ENCODE measurements around the gene CDC20B.

Gene CDC20B

DNA sequence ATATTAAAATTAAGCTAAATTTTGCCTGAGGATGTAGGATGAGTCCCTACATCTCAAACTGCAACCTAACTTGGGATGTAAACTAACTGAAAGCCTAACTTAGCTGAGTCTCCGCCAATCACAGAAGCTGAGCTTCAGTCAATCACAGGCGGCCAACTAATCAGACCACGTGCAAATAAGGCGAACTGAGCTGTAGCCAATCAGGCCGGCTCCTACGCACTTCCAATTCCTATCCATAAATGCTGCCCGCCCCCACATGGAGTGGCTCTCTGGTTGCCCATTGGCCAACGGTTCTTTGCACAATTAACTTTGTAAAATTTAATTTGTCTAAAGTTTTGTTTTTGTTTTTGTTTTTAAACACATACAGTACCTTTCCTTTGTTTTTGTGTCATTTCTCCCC is 26.9 kb downstream of the CDC20B start:
- no peak overlapping the region for H3K9ac ChIP-seq (ENCODE audit: low read length)
- no peak overlapping the region for H2AFZ ChIP-seq (ENCODE audit: low read length)
- no peak overlapping the region for H3K4me2 ChIP-seq (ENCODE audit: low read length)
- no peaks in the 10 kb centered on the region for H3K9me2 ChIP-seq (ENCODE audit: low read depth, low read length)
- no peaks in the 10 kb centered on the region for H3F3A ChIP-seq (ENCODE audit: insufficient read depth, low read length)
- H3K79me2 ChIP-seq (ENCODE audit: insufficient read depth, low read length) = no peaks in the 10 kb centered on the region
- no peaks in the 10 kb centered on the region for H3K4me1 ChIP-seq (ENCODE audit: insufficient read depth, low read length, severe bottlenecking)
- TF ChIP-seq, protein P1, sequence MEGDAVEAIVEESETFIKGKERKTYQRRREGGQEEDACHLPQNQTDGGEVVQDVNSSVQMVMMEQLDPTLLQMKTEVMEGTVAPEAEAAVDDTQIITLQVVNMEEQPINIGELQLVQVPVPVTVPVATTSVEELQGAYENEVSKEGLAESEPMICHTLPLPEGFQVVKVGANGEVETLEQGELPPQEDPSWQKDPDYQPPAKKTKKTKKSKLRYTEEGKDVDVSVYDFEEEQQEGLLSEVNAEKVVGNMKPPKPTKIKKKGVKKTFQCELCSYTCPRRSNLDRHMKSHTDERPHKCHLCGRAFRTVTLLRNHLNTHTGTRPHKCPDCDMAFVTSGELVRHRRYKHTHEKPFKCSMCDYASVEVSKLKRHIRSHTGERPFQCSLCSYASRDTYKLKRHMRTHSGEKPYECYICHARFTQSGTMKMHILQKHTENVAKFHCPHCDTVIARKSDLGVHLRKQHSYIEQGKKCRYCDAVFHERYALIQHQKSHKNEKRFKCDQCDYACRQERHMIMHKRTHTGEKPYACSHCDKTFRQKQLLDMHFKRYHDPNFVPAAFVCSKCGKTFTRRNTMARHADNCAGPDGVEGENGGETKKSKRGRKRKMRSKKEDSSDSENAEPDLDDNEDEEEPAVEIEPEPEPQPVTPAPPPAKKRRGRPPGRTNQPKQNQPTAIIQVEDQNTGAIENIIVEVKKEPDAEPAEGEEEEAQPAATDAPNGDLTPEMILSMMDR (IDR thresholded peaks at IDR 0.05; ENCODE audit: low read length) = no peak
- TF ChIP-seq EZH2 (IDR thresholded peaks at IDR 0.05; ENCODE audit: borderline replicate concordance, low read length) = no peak
- no peaks in the 10 kb centered on the region for H4K20me1 ChIP-seq (ENCODE audit: insufficient read depth, low read length)
- H3K9me3 ChIP-seq (ENCODE audit: low read length) = no peaks in the 10 kb centered on the region
- no peaks in the 10 kb centered on the region for H3K36me3 ChIP-seq (ENCODE audit: insufficient read depth, low read length)
- no peak overlapping the region for H3K4me3 ChIP-seq (ENCODE audit: low read depth, low read length, poor library complexity, severe bottlenecking)
- no peaks in the 10 kb centered on the region for H3K27me3 ChIP-seq (ENCODE audit: insufficient read depth, low read length)
- H3K27ac ChIP-seq (ENCODE audit: low read depth, low read length, poor library complexity, severe bottlenecking) = no peak overlapping the region

- Histone ChIP-seq H2AFZ (ENCODE audit: low read length) (no peak overlapping the region), H3K9ac (ENCODE audit: low read length) (no peak overlapping the region), H3F3A (ENCODE audit: insufficient read depth, low read length) (no peaks in the 10 kb centered on the region), H3K4me2 (ENCODE audit: low read length) (no peak overlapping the region), H3K4me3 (ENCODE audit: low read depth, low read length, poor library complexity, severe bottlenecking) (no peak overlapping the region), H3K27ac (ENCODE audit: low read depth, low read length, poor library complexity, severe bottlenecking) (no peak overlapping the region), H3K79me2 (ENCODE audit: insufficient read depth, low read length) (no peaks in the 10 kb centered on the region), H3K9me3 (ENCODE audit: low read length) (no peaks in the 10 kb centered on the region), H4K20me1 (ENCODE audit: insufficient read depth, low read length) (no peaks in the 10 kb centered on the region), H3K27me3 (ENCODE audit: insufficient read depth, low read length) (no peaks in the 10 kb centered on the region), H3K36me3 (ENCODE audit: insufficient read depth, low read length) (no peaks in the 10 kb centered on the region), H3K9me2 (ENCODE audit: low read depth, low read length) (no peaks in the 10 kb centered on the region), H3K4me1 (ENCODE audit: insufficient read depth, low read length, severe bottlenecking) (no peaks in the 10 kb centered on the region)
- TF ChIP-seq, protein P1 (IDR thresholded peaks at IDR 0.05; ENCODE audit: low read length) = no peak
- no peak for TF ChIP-seq EZH2 (IDR thresholded peaks at IDR 0.05; ENCODE audit: borderline replicate concordance, low read length)
These were observed 29.4 kb downstream of the CDC20B start for GRCh38 chr5:55143624-55144023.

DNA sequence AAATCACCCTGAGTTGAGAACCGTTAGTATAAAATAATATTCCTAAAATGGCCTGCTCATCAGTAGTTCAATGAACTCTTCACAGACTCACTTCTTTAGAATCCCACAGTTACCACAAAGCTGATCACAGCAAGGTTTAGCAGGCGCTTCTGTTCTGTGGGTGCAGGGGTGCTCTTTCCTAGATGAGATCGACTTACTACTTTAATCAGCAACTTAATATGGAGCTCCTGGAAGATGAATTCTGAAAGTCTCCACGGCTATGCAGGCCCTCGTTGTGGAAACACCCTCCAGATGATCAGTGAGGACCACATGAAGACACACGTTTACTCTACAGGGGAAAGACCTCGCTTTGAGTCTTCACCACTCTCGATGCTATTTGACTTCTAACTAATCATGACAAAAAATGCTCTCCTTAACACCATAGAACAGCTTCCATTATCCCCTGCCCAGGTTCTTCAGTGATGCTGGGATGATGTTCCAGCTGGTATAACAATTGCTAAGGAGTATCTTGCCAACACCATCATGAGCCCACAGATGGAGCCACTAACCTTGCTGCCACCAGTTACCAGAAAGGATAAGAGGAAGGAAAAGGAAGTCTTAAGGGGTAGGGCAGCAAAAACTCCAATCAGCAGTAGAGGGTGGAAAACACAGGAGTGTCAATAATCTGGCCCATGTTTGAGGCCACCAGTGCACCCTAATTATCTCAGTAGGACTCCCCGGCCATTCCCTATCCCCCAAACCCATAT is 30.9 kb downstream of the CDC20B start:
- H3F3A ChIP-seq (ENCODE audit: insufficient read depth, low read length) = no peaks in the 10 kb centered on the region
- no peaks in the 10 kb centered on the region for H3K9me3 ChIP-seq (ENCODE audit: low read length)
- no peaks in the 10 kb centered on the region for H3K36me3 ChIP-seq (ENCODE audit: insufficient read depth, low read length)
- H3K79me2 ChIP-seq (ENCODE audit: insufficient read depth, low read length) = no peaks in the 10 kb centered on the region
- H3K9ac ChIP-seq (ENCODE audit: low read length) = no peak overlapping the region
- no peak overlapping the region for H2AFZ ChIP-seq (ENCODE audit: low read length)
- H3K4me2 ChIP-seq (ENCODE audit: low read length) = no peak overlapping the region
- no peaks in the 10 kb centered on the region for H3K4me1 ChIP-seq (ENCODE audit: insufficient read depth, low read length, severe bottlenecking)
- H3K4me3 ChIP-seq (ENCODE audit: low read depth, low read length, poor library complexity, severe bottlenecking) = no peak overlapping the region
- TF ChIP-seq EZH2 (IDR thresholded peaks at IDR 0.05; ENCODE audit: borderline replicate concordance, low read length) = no peak
- TF ChIP-seq, protein P1 (IDR thresholded peaks at IDR 0.05; ENCODE audit: low read length) = no peak
- H3K27ac ChIP-seq (ENCODE audit: low read depth, low read length, poor library complexity, severe bottlenecking) = no peak overlapping the region
- H3K27me3 ChIP-seq (ENCODE audit: insufficient read depth, low read length) = no peaks in the 10 kb centered on the region
- H3K9me2 ChIP-seq (ENCODE audit: low read depth, low read length) = no peaks in the 10 kb centered on the region
- H4K20me1 ChIP-seq (ENCODE audit: insufficient read depth, low read length) = no peaks in the 10 kb centered on the region

All from OCI-LY1 (cell line).